ENCODE data around the gene PARL.

GRCh38 chr3:183871541-183871940, 13.1 kb downstream of the PARL start:
- TF ChIP-seq SIX5 (IDR thresholded peaks at IDR 0.05; ENCODE audit: low read depth, low read length, severe bottlenecking) = no peak
- no peak for TF ChIP-seq REST (IDR thresholded peaks at IDR 0.05; ENCODE audit: low read depth, low read length)
- TF ChIP-seq STAT3 (IDR thresholded peaks at IDR 0.05; ENCODE audit: low read depth, low read length) = no peak
- TF ChIP-seq ZSCAN29 (IDR thresholded peaks at IDR 0.05) = no peak
- TF ChIP-seq CEBPB (IDR thresholded peaks at IDR 0.05; ENCODE audit: borderline replicate concordance in 1 of 2, low read depth in 2 of 2, low read length in 2 of 2) = no peak
- no peak for TF ChIP-seq ZBTB11 (CRISPR knock-in tag; IDR thresholded peaks at IDR 0.05)
- no peak for TF ChIP-seq BCL3 (IDR thresholded peaks at IDR 0.05; ENCODE audit: borderline replicate concordance, insufficient read depth, low read depth, low read length, poor library complexity, severe bottlenecking)
- no peak for TF ChIP-seq ZBED1 (IDR thresholded peaks at IDR 0.05; ENCODE audit: borderline replicate concordance)
- TF ChIP-seq CREB1 (IDR thresholded peaks at IDR 0.05; ENCODE audit: low read depth) = no peak
- no peak for TF ChIP-seq WRNIP1 (IDR thresholded peaks at IDR 0.05; ENCODE audit: borderline replicate concordance, low read depth, low read length)
